ENCODE measurements around the gene PFDN6. TPM values are rescaled to one million over a fixed set of nuclear protein-coding genes. Genes with fewer than 3 reads are reported as not detected.
A peak's percentile ranks its signal among the peaks of the same experiment; 100 is the strongest.

The PFDN6 gene
- total RNA-seq, 1 experiment from 2014 or later, result 54.7 TPM

DNA sequence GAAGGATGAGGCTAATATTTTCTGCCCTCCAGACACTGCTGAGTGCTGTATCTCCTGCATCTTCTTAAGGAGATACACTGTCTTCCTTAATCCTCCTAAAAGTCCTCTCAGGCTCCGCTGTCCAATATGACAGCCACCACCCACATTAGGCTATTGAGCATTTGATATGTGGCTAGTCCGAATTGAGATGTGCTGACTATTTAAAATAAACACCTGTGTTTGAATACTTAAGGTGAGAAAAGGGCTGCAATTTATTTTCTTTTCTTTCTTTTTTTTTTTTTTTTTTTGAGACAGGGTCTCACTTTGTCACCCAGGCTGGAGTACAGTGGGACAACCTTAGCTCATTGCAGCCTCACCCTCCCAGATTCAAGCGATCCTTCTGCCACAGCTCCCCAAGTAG, 12.5 kb downstream of the PFDN6 start:
- Mint-ChIP-seq H3K9me3 (ENCODE audit: unreplicated experiment) (no peaks in the 10 kb centered on the region), H3K27me3 (ENCODE audit: insufficient read depth, unreplicated experiment) (no peaks in the 10 kb centered on the region), H3K4me1 (ENCODE audit: insufficient read depth, unreplicated experiment) (peaks cover 34% of the 10 kb centered on the region), H3K4me3 (ENCODE audit: unreplicated experiment) (no peak overlapping the region), H3K27ac (ENCODE audit: low read depth, unreplicated experiment) (no peak overlapping the region), H3K36me3 (ENCODE audit: insufficient read depth, unreplicated experiment) (peaks cover 81% of the 10 kb centered on the region)
- DNase-seq (ENCODE audit: unreplicated experiment), result no peak
- BruUV-seq (replicated peaks), result no TSS peak
- TF ChIP-seq, protein P1, sequence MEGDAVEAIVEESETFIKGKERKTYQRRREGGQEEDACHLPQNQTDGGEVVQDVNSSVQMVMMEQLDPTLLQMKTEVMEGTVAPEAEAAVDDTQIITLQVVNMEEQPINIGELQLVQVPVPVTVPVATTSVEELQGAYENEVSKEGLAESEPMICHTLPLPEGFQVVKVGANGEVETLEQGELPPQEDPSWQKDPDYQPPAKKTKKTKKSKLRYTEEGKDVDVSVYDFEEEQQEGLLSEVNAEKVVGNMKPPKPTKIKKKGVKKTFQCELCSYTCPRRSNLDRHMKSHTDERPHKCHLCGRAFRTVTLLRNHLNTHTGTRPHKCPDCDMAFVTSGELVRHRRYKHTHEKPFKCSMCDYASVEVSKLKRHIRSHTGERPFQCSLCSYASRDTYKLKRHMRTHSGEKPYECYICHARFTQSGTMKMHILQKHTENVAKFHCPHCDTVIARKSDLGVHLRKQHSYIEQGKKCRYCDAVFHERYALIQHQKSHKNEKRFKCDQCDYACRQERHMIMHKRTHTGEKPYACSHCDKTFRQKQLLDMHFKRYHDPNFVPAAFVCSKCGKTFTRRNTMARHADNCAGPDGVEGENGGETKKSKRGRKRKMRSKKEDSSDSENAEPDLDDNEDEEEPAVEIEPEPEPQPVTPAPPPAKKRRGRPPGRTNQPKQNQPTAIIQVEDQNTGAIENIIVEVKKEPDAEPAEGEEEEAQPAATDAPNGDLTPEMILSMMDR (IDR thresholded peaks at IDR 0.05; ENCODE audit: unreplicated experiment), result no peak
- ChIA-PET CTCF (interaction anchor here (0.9 kb wide), 1 partner anchor 9 kb away, joined by 3 read pairs; no protein-coding TSS in a partner anchor), POLR2A (interaction anchor here (0.6 to 1.8 kb wide), 4 partner anchors 8 to 74 kb away, joined by 3 to 17 read pairs (median 4); partner anchors contain the start of gene B3GALT4)
- intact Hi-C loops (cut with micrococcal nuclease), result no loop called here

DNA sequence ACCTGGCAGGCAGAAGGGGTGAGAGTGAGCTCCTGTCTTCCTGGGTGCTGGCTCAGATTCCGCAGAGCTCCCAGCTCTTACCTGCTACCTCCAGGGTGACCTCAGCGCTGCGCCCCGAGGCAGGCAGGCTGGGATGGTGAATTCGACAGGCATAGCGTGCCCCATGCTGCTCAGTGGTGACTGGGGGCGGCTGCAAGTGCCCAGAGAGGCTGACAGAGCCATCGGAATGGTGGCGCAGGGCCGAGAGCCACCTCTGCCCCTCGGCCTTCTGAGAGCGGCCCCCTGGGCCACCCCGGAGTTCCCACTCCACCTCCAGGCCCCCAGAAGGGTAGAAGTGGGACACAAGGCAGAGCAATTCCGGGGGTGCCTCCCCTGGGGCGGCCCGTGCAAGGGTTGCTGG, 14.8 kb downstream of the PFDN6 start:
- no peaks in the 10 kb centered on the region for H3K27me3 Mint-ChIP-seq (ENCODE audit: insufficient read depth, unreplicated experiment)
- BruUV-seq (replicated peaks), result no TSS peak
- H3K27ac Mint-ChIP-seq (ENCODE audit: low read depth, unreplicated experiment), result no peak overlapping the region

DNA sequence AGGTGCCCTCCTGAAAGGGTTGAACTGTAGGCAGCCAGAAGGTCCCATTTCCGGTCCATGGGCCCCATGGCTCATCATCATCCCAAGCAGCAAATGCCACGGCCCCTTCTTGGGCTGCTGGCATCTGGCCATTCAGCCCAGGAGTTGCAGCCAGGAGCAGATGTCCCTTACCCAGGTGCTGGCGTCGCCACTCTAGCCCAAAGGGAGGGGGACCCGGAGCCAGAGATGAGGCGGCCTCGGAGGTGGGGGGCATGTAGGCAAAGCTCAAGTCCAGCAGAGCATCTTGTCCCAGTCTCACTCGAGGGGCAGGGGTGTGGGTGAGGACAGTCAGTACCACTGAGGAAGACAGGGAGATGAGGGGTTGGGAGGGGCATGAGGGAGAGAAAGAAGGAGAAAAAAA, 15.7 kb downstream of the PFDN6 start:
- H3K36me3 Mint-ChIP-seq (ENCODE audit: insufficient read depth, unreplicated experiment), result peaks cover 90% of the 10 kb centered on the region
- CTCF ChIA-PET, result no interaction called here
- no peak overlapping the region for H3K4me3 Mint-ChIP-seq (ENCODE audit: unreplicated experiment)
- no peaks in the 10 kb centered on the region for H3K27me3 Mint-ChIP-seq (ENCODE audit: insufficient read depth, unreplicated experiment)
- peak overlapping the region; percentile 46 for H3K27ac Mint-ChIP-seq (ENCODE audit: low read depth, unreplicated experiment)
- TF ChIP-seq, protein P1 (IDR thresholded peaks at IDR 0.05; ENCODE audit: unreplicated experiment), result no peak
- no peaks in the 10 kb centered on the region for H3K9me3 Mint-ChIP-seq (ENCODE audit: unreplicated experiment)
- intact Hi-C loops (cut with micrococcal nuclease), result no loop called here
- BruUV-seq (replicated peaks), result no TSS peak
- peaks cover 18% of the 10 kb centered on the region for H3K4me1 Mint-ChIP-seq (ENCODE audit: insufficient read depth, unreplicated experiment)
- DNase-seq (ENCODE audit: unreplicated experiment), result no peak
- POLR2A ChIA-PET, result interaction anchor here (3.6 kb wide), 1 partner anchor 15 kb away, joined by 16 read pairs; the partner anchor contains the start of genes PFDN6 and WDR46

More for the DNA sequence above, 14.8 kb downstream of the PFDN6 start:
- peaks cover 90% of the 10 kb centered on the region for H3K36me3 Mint-ChIP-seq (ENCODE audit: insufficient read depth, unreplicated experiment)
- CTCF ChIA-PET, result no interaction called here
- TF ChIP-seq, protein P1 (IDR thresholded peaks at IDR 0.05; ENCODE audit: unreplicated experiment), result no peak
- H3K4me1 Mint-ChIP-seq (ENCODE audit: insufficient read depth, unreplicated experiment), result peaks cover 23% of the 10 kb centered on the region
- intact Hi-C loops (cut with micrococcal nuclease), result no loop called here
- DNase-seq (ENCODE audit: unreplicated experiment), result no peak
- POLR2A ChIA-PET, result no interaction called here
- H3K4me3 Mint-ChIP-seq (ENCODE audit: unreplicated experiment), result no peak overlapping the region
- H3K9me3 Mint-ChIP-seq (ENCODE audit: unreplicated experiment), result no peaks in the 10 kb centered on the region

DNA sequence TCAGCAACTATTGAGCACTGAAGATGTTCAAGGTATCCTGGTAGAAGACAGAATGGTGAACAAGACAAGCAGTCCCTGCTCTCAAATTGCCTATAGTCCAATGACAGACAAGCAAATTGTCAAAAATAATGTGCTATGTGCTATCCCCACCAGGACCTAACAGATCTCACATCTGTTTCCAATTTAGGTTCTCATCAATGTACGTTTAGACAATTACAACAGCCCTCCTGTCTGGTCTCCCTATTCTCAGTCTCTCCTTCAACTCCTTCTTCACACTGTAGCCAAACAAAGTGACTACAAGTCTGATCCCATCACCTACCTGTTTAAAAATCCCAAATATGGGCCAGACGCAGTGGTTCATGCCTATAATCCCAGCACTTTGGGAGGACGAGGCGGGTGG, 17.0 kb downstream of the PFDN6 start:
- ChIA-PET POLR2A (interaction anchor here (0.7 to 3.6 kb wide), 2 partner anchors 16 to 463 kb away, joined by 3 to 16 read pairs; partner anchors contain the start of genes PFDN6 and WDR46), CTCF (interaction anchor here (0.6 kb wide), 1 partner anchor 11 kb away, joined by 3 read pairs; no protein-coding TSS in a partner anchor)
- TF ChIP-seq, protein P1 (IDR thresholded peaks at IDR 0.05; ENCODE audit: unreplicated experiment), result no peak
- Mint-ChIP-seq H3K9me3 (ENCODE audit: unreplicated experiment) (no peaks in the 10 kb centered on the region), H3K4me3 (ENCODE audit: unreplicated experiment) (no peak overlapping the region), H3K27ac (ENCODE audit: low read depth, unreplicated experiment) (no peak overlapping the region), H3K27me3 (ENCODE audit: insufficient read depth, unreplicated experiment) (no peaks in the 10 kb centered on the region), H3K4me1 (ENCODE audit: insufficient read depth, unreplicated experiment) (peaks cover 16% of the 10 kb centered on the region), H3K36me3 (ENCODE audit: insufficient read depth, unreplicated experiment) (peaks cover 88% of the 10 kb centered on the region)
- DNase-seq (ENCODE audit: unreplicated experiment), result no peak
- intact Hi-C loops (cut with micrococcal nuclease), result no loop called here
- no TSS peak for BruUV-seq (replicated peaks)

All from MCF 10A (cell line).